Bronchial epithelial cell (primary cell): ENCODE data around the gene RIPOR2. TPM values are rescaled to one million over a fixed set of nuclear protein-coding genes. Genes with fewer than 3 reads are reported as not detected.
"Not testable (repeated sequence)": the region's sequence is repeated elsewhere in the genome, so short reads cannot be mapped to it uniquely, and the experiment has no call there.

Source experiments
- DNase-seq: peaks from one replicate; pipeline ENCODE4 v3.0.0-alpha.2; 2010; ENCODE audit warnings: low read depth
- FAIRE-seq: peaks from 2 replicates; lab custom pipeline; 2011; peaks lifted over from hg19 to GRCh38; lab: Jason Lieb, UNC
- H3K27me3 ChIP-seq: 2 replicates; pipeline ENCODE4 v1.5.1; 2011; ENCODE audit warnings: low read length; ENCODE audit not compliant: control insufficient read depth, insufficient read depth
- H3K36me3 ChIP-seq: 2 replicates; pipeline ENCODE4 v1.5.1; 2011; ENCODE audit warnings: low read length; ENCODE audit not compliant: control insufficient read depth, insufficient read depth
- H3K4me3 ChIP-seq: 2 replicates; pipeline ENCODE4 v1.5.1; 2011; ENCODE audit warnings: mild to moderate bottlenecking, low read depth, low read length, control low read depth
- CTCF ChIP-seq: IDR thresholded peaks from 2 replicates; pipeline ENCODE4 v1.5.1; 2011; ENCODE audit warnings: mild to moderate bottlenecking, moderate library complexity, low read length, control low read depth, inconsistent platforms; ENCODE audit not compliant: insufficient read depth, severe bottlenecking
- total RNA-seq: library from RNA; depleted of rRNA; stranded (reverse); fragments of >200 nt; gene quantifications from 2 replicates; pipeline ENCODE4 v1.2.1, GENCODE V29; 2014

RIPOR2 gene
- total RNA-seq, 1 donor from 2014 or later, result under 0.01 TPM

- DNase-seq (peak; percentile 76), FAIRE-seq (no peak)
- H3K4me3 ChIP-seq, result peak within 1 kb of the TSS; percentile 100
- TF ChIP-seq CTCF, result no peak
- no peaks in the 10 kb centered on the region for H3K36me3 ChIP-seq
- no peaks in the 10 kb centered on the region for H3K27me3 ChIP-seq
Measured at GRCh38 chr6:24774696-24775519, 160.9 kb downstream of the RIPOR2 start, which contains the start of gene GMNN. GMNN (plus strand) TSS chr6:24774937; CDS start chr6:24777247, 2,310 bp downstream.

DNA sequence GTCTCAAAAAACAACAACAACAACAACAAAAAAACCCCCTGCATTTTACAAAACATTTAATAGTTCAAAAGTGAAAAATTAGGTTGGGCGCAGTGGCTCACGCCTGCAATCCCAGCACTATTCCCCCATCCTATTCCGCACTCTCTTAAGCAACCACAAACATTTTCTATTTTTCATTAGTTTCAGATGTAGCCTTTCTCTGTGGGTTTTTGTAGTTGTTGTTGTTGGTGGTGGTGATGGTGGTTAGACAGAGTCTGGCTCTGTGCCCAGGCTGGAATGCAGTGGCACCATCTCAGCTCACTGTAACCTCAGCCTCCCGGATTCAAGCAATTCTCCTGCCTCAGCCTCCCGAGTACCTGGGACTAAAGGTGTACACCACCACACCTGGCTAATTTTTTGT is 167.4 kb downstream of the RIPOR2 start:
- H3K36me3 ChIP-seq, result no peaks in the 10 kb centered on the region
- no peak for TF ChIP-seq CTCF
- FAIRE-seq (no peak), DNase-seq (no peak)
- H3K4me3 ChIP-seq, result no peak overlapping the region
- no peaks in the 10 kb centered on the region for H3K27me3 ChIP-seq

- TF ChIP-seq CTCF, result peak; percentile 34
- DNase-seq (peak; percentile 56), FAIRE-seq (no peak)
- Histone ChIP-seq H3K4me3 (no peak overlapping the region), H3K36me3 (no peaks in the 10 kb centered on the region), H3K27me3 (no peaks in the 10 kb centered on the region)
Measured at GRCh38 chr6:24766680-24767462, 168.9 kb downstream of the RIPOR2 start.

DNA sequence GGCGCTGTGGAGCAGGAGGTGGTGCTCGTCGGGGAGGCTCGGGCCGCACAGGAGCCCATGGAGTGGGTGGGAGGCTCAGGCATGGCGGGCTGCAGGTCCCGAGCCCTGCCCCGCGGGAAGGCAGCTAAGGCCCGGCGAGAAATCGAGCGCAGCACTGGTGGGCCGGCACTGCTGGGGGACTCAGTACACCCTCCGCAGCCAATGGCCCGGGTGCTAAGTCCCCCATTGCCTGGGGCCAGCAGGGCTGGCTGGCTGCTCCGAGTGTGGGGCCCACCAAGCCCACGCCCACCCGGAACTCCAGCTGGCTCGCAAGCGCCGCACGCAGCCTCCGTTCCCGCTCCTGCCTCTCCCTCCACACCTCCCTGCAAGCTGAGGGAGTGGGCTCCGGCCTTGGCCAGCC is 169.8 kb downstream of the RIPOR2 start:
- not testable (repeated sequence) for H3K4me3 ChIP-seq, H3K36me3 ChIP-seq, FAIRE-seq, DNase-seq, H3K27me3 ChIP-seq

DNA sequence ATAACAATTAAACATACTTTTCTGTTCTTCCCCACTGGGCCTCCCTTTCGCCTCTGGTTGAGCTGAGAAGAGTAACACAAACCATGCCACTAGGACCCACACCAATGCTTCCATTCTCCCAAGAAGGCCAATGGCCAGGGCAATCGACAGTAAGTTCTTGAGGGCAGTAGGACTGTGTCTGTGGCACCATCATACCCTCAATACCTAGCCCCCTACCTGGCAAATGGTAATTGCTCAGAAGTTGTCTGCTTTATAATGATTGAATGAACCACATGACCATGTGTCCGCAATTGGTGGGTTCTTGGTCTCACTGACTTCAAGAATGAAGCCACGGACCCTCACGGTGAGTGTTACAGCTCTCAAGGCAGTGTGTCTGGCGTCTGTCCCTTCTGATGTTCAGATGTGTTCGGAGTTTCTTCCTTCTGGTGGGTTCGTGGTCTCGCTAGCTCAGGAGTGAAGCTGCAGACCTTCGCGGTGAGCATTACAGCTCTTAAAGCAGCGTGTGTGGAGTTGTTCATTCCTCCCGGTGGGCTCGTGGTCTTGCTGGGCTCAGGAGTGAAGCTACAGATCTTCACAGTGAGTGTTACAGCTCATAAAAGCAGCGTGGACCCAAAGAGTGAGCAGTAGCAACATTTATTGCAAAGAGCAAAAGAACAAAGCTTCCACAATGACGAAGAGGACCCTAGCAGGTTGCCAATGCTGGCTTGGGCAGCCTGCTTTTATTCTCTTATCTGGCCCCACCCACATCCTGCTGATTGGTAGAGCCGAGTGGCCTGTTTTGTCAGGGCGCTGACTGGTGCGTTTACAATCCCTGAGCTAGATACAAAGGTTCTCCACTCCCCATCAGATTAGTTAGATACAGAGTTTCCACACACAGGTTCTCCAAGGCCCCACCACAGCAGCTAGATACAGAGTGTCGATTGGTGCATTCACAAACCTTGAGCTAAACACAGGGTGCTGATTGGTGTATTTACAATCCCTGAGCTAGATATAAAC is 170.6 kb downstream of the RIPOR2 start:
- not testable (repeated sequence) for H3K4me3 ChIP-seq, H3K27me3 ChIP-seq, DNase-seq, H3K36me3 ChIP-seq, FAIRE-seq

DNA sequence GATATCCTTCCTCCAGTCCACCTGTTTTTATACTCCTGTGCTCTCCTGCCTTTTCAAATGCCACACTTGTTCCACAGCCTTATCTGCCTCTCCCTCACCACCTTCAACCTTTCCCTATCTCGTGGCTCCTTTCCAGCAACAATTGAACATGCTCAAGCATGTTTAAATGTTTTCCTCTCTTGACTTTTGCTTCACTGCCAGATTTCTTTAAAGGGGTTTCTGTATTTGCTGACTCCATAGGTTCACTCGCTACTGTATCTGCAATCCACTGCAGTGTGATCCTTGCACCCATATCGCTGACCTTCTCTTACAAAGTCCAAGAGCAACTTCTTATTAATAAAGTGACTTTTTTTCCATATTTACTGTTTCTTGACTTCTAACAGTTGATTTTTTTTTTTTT is 172.2 kb downstream of the RIPOR2 start:
- no peaks in the 10 kb centered on the region for H3K27me3 ChIP-seq
- FAIRE-seq (no peak), DNase-seq (peak; percentile 49)
- H3K4me3 ChIP-seq, result no peak overlapping the region
- no peaks in the 10 kb centered on the region for H3K36me3 ChIP-seq
- TF ChIP-seq CTCF, result no peak
